GM23338 (cell line): ENCODE data around the gene STRN. TPM values are rescaled to one million over a fixed set of nuclear protein-coding genes. Genes with fewer than 3 reads are reported as not detected.

Experiments
- ATAC-seq: fragments of 200-7000 bp; cut with Tn5 transposase; 3 replicates; pipeline ENCODE4 v1.9.1; 2020
- DNase-seq: peaks from one replicate; pipeline ENCODE4 v3.0.0-alpha.2; 2015; ENCODE audit warnings: low spot score
- H2AFZ ChIP-seq: fragments of 200-600 bp; sonication (generic); 2 replicates; pipeline ENCODE4 v1.8.0; 2016; ENCODE audit warnings: antibody characterized with exemption, mild to moderate bottlenecking, moderate library complexity
- H3F3A ChIP-seq: fragments of 200-600 bp; sonication (generic); replicated peaks from 2 replicates; pipeline ENCODE4 v1.8.0; 2017; ENCODE audit warnings: antibody characterized with exemption, mixed run types, low read depth
- H3K27ac ChIP-seq: fragments of 200-600 bp; sonication (generic); 2 replicates; pipeline ENCODE4 v1.6.1; 2016; ENCODE audit warnings: low read depth
- H3K27me3 ChIP-seq: fragments of 200-600 bp; sonication (generic); 2 replicates; pipeline ENCODE4 v1.8.0; 2016; ENCODE audit warnings: mild to moderate bottlenecking, mixed run types, moderate library complexity; ENCODE audit not compliant: insufficient read depth
- H3K36me3 ChIP-seq: fragments of 200-600 bp; sonication (generic); 2 replicates; pipeline ENCODE4 v1.8.0; 2016; ENCODE audit warnings: mild to moderate bottlenecking; ENCODE audit not compliant: insufficient read depth
- H3K4me1 ChIP-seq: fragments of 200-600 bp; sonication (generic); 2 replicates; pipeline ENCODE4 v1.8.0; 2016; ENCODE audit warnings: mild to moderate bottlenecking, moderate library complexity; ENCODE audit not compliant: insufficient read depth
- H3K4me2 ChIP-seq: fragments of 200-600 bp; sonication (generic); 2 replicates; pipeline ENCODE4 v1.7.1; 2017; ENCODE audit warnings: mixed run types
- H3K4me3 ChIP-seq: fragments of 200-600 bp; sonication (generic); 2 replicates; pipeline ENCODE4 v1.6.1; 2016; ENCODE audit warnings: mixed run types
- H3K79me2 ChIP-seq: fragments of 200-600 bp; sonication (generic); replicated peaks from 2 replicates; pipeline ENCODE4 v1.8.0; 2017; ENCODE audit warnings: mild to moderate bottlenecking; ENCODE audit not compliant: insufficient read depth
- H3K9me2 ChIP-seq: fragments of 200-600 bp; sonication (generic); 2 replicates; pipeline ENCODE4 v1.8.0; 2017; ENCODE audit not compliant: insufficient read depth
- H4K20me1 ChIP-seq: fragments of 200-600 bp; sonication (generic); replicated peaks from 2 replicates; pipeline ENCODE4 v1.8.0; 2017; ENCODE audit warnings: mild to moderate bottlenecking; ENCODE audit not compliant: insufficient read depth
- H3K27ac Mint-ChIP-seq: 2 replicates; pipeline ENCODE4 v1.8.0; 2020; ENCODE audit warnings: inconsistent platforms, mild to moderate bottlenecking, moderate library complexity, mixed read lengths
- H3K27me3 Mint-ChIP-seq: 3 replicates; pipeline ENCODE4 v1.8.0; 2022; ENCODE audit warnings: low read depth, mild to moderate bottlenecking, moderate library complexity, mixed read lengths, inconsistent platforms; ENCODE audit not compliant: insufficient read depth, poor library complexity
- H3K36me3 Mint-ChIP-seq: 3 replicates; pipeline ENCODE4 v1.8.0; 2021; ENCODE audit warnings: low read depth, mild to moderate bottlenecking, inconsistent platforms, moderate library complexity, mixed read lengths
- H3K4me1 Mint-ChIP-seq: 3 replicates; pipeline ENCODE4 v1.8.0; 2020; ENCODE audit warnings: mild to moderate bottlenecking, inconsistent platforms, mixed read lengths
- H3K4me3 Mint-ChIP-seq: 3 replicates; pipeline ENCODE4 v1.8.0; 2021; ENCODE audit warnings: moderate library complexity, mild to moderate bottlenecking, inconsistent platforms, mixed read lengths
- H3K9me3 Mint-ChIP-seq: 3 replicates; pipeline ENCODE4 v1.8.0; 2020; ENCODE audit warnings: moderate library complexity, mild to moderate bottlenecking, inconsistent platforms, mixed read lengths
- CREB1 ChIP-seq: fragments of 250-450 bp; sonication (Bioruptor Pico); IDR thresholded peaks from 2 replicates; pipeline ENCODE4 v1.5.0; 2020; ENCODE audit warnings: low read depth, mild to moderate bottlenecking, moderate library complexity
- CTCF ChIP-seq, 2 experiments: fragments of 200-600 bp in 1 of 2; sonication (generic) in 1 of 2; conservative IDR thresholded peaks; 2 replicates each; pipeline versions ENCODE4 v1.5.1 to v1.6.1; 2016 to 2017; ENCODE audit warnings: antibody characterized with exemption in 2 of 2, low read depth in 2 of 2, mild to moderate bottlenecking in 2 of 2, moderate library complexity in 1 of 2
- ETS1 ChIP-seq: IDR thresholded peaks from 2 replicates; pipeline ENCODE4 v1.6.1; 2016; ENCODE audit warnings: antibody characterized with exemption
- EZH2phosphoT487 ChIP-seq: fragments of 200-600 bp; sonication (generic); IDR thresholded peaks from one replicate; pipeline ENCODE4 v1.8.1; 2018; ENCODE audit warnings: antibody characterized with exemption; ENCODE audit not compliant: unreplicated experiment
- JUNB ChIP-seq: IDR thresholded peaks from one replicate; pipeline ENCODE4 v1.6.1; 2016; ENCODE audit warnings: antibody characterized with exemption; ENCODE audit not compliant: unreplicated experiment
- NANOG ChIP-seq: IDR thresholded peaks from 2 replicates; pipeline ENCODE4 v1.6.1; 2016; ENCODE audit warnings: antibody characterized with exemption, borderline replicate concordance
- POLR2AphosphoS5 ChIP-seq: IDR thresholded peaks from 2 replicates; pipeline ENCODE4 v1.6.1; 2016; ENCODE audit warnings: antibody characterized with exemption, low read depth
- REST ChIP-seq: IDR thresholded peaks from one replicate; pipeline ENCODE4 v1.6.1; 2018; ENCODE audit warnings: antibody characterized with exemption; ENCODE audit not compliant: unreplicated experiment
- STAT1 ChIP-seq: IDR thresholded peaks from one replicate; pipeline ENCODE4 v1.6.1; 2016; ENCODE audit warnings: antibody characterized with exemption; ENCODE audit not compliant: unreplicated experiment
- ZNF114 ChIP-seq: fragments of 250-450 bp; sonication (Bioruptor Pico); IDR thresholded peaks from 2 replicates; pipeline ENCODE4 v1.5.0; 2020; ENCODE audit warnings: mild to moderate bottlenecking, moderate library complexity
- polyA plus RNA-seq: library from polyadenylated mRNA; unstranded; fragments of >200 nt; fragmentation: Nextera tagmentation; extraction: Ambion mirVana; gene quantifications from 2 replicates; pipeline ENCODE4 v1.2.1, GENCODE V29; 2016
- total RNA-seq: library from RNA; depleted of rRNA; stranded (reverse); fragments of >200 nt; shearing (Covaris generic); gene quantifications from 2 replicates; pipeline ENCODE4 v1.2.3, GENCODE V29; 2014

Gene STRN
- total and polyA plus RNA-seq, 2 experiments from 2014 or later: 16.1 to 34.5 TPM

- TF ChIP-seq REST (no peak), ZNF114 (no peak), STAT1 (no peak), CREB1 (CRISPR knock-in tag) (no peak)
These were observed 96.7 kb downstream of the STRN start (continued) for GRCh38 chr2:36869606-36870005.

GRCh38 chr2:36861896-36862295, 104.4 kb downstream of the STRN start:
- Histone ChIP-seq H3K36me3 (no peaks in the 10 kb centered on the region; the same call in 1 of the 2 replicates), H3K27ac (no peak overlapping the region), H2AFZ (no peak overlapping the region), H3K79me2 (no peaks in the 10 kb centered on the region), H3F3A (no peaks in the 10 kb centered on the region), H3K27me3 (no peaks in the 10 kb centered on the region), H3K9me2 (no peaks in the 10 kb centered on the region), H4K20me1 (no peaks in the 10 kb centered on the region), H3K4me2 (no peak overlapping the region), H3K4me1 (0 out of 2 replicates have a peak, but pooled peaks cover 3% of the 10 kb centered on the region), H3K4me3 (no peak overlapping the region)
- no peak for ATAC-seq
- Mint-ChIP-seq H3K27ac (no peak overlapping the region), H3K4me1 (peaks cover 7% of the 10 kb centered on the region), H3K27me3 (peaks cover 4% of the 10 kb centered on the region), H3K36me3 (peaks cover 44% of the 10 kb centered on the region), H3K9me3 (no peaks in the 10 kb centered on the region), H3K4me3 (no peak overlapping the region)
- DNase-seq: no peak
- TF ChIP-seq CTCF (conservative IDR thresholded peaks at IDR 0.05; ENCODE audit: low read depth in 2 of 2) (no peak), NANOG (no peak), ETS1 (no peak), EZH2phosphoT487 (no peak), POLR2AphosphoS5 (no peak), JUNB (no peak), REST (no peak)
